HK-2 (cell line): ENCODE data around the gene CDH22.

Experiments
- DNase-seq: peaks from one replicate; pipeline ENCODE4 v3.0.0-alpha.2; 2018; ENCODE audit not compliant: unreplicated experiment

Gene CDH22

GRCh38 chr20:46195264-46196036 lies 112.8 kb downstream of the CDH22 start:
- no peak for DNase-seq

DNA sequence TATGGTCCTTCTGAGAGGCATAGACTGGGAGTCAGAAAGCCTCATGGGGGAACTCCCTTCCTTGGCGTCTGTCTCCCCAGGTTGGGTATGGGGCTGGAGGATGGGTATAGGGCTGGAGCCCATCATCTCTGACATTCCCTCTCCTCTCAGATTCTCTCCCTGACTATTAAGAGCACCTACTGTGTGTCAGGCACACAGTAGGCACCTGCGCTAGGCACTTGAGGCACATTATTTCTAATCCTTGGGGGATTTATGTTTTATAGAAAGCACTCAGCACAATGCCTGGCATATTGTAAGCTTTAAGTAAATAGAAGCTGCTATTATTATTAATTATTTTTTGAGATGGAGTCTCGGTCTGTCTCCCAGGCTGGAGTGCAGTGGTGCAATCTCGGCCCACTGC lies 113.9 kb downstream of the CDH22 start:
- DNase-seq, result no peak

DNA sequence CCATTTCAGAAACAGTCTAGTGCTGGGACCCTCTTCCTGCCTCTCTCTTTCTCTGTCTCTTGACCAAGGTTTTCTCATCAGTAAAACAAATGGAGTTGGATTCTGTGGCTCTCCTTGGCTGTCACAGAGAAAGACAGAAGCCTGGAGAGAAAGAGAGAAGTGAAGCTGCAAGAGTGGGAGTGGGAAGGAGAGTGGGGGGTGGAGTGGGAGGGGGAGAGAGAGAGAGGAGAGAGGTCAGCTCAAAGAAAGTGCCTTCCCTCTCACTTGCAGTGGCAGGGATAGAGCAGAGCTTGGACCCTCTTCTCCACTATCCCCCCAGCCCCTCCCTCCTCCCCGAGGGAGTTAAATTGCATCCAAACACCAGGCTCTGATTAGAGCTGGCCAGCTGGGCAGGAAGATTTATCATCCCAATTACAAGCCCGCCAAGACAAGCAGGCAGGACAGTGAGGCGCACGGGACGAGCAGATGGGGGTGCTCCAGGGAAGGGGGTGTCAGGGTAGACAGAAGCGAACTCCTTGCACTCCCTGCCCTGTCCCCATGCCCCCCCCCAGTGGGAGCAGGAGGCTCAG lies 115.8 kb downstream of the CDH22 start:
- no peak for DNase-seq

GRCh38 chr20:46191611-46192010 lies 116.7 kb downstream of the CDH22 start:
- no peak for DNase-seq

GRCh38 chr20:46191168-46191540 lies 117.1 kb downstream of the CDH22 start:
- no peak for DNase-seq

DNA sequence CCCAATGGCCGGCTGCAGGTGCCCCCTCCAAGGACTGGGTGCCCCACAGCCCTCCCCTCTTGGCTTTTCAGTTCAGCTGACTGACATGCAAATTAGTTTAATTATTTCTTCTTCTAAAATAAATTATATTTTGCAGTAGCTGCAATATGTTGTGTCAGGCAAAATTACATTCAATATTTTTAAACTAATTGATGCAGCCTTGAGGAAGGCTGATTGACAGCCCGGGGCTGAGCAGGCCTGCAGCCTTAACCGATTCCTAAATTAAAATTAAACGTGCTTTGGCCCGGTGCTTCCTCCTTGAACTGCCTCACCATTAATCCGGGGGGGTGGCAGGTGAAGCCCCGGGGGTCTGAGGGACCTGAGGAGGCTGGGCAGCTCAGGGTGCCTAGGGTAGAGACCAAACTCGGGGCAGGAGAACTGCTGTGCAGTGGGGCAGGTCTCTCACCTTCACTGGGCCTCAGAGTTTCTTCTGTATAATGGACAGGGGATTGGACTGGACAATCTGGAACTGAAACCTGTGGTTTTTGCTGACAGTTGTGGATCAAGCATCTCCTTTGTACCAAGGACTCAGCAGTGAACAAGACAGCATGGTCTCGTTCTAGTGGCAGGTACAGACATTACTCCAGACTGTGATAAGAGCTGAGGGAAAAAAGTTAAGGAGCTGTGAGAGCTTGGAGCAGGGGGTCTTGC lies 117.7 kb downstream of the CDH22 start:
- DNase-seq, result no peak

GRCh38 chr20:46188866-46189541 lies 119.3 kb downstream of the CDH22 start:
- no peak for DNase-seq

- DNase-seq, result no peak
These were observed 122.1 kb downstream of the CDH22 start for GRCh38 chr20:46186210-46186609.

GRCh38 chr20:46185353-46185752 lies 122.9 kb downstream of the CDH22 start:
- DNase-seq, result no peak

DNA sequence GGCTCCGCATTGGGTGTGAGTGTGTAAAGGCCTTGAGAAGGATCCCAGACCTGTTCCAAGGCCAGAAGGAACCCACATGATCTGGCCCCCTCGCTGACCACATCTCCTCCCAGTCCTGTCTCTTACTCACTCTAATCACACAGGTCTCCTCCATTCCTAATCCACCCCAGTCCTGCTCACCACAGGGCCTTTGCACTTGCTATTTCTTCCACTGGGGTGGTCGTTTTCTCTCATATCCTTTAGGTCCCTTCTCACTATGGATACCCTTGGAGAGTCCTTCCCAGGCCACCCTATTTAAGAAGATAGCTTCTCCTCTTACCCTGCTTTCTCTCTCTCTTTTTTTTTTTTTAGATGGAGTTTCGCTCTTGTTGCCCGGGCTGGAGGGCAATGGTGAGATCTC lies 124.5 kb downstream of the CDH22 start:
- DNase-seq, result no peak

DNA sequence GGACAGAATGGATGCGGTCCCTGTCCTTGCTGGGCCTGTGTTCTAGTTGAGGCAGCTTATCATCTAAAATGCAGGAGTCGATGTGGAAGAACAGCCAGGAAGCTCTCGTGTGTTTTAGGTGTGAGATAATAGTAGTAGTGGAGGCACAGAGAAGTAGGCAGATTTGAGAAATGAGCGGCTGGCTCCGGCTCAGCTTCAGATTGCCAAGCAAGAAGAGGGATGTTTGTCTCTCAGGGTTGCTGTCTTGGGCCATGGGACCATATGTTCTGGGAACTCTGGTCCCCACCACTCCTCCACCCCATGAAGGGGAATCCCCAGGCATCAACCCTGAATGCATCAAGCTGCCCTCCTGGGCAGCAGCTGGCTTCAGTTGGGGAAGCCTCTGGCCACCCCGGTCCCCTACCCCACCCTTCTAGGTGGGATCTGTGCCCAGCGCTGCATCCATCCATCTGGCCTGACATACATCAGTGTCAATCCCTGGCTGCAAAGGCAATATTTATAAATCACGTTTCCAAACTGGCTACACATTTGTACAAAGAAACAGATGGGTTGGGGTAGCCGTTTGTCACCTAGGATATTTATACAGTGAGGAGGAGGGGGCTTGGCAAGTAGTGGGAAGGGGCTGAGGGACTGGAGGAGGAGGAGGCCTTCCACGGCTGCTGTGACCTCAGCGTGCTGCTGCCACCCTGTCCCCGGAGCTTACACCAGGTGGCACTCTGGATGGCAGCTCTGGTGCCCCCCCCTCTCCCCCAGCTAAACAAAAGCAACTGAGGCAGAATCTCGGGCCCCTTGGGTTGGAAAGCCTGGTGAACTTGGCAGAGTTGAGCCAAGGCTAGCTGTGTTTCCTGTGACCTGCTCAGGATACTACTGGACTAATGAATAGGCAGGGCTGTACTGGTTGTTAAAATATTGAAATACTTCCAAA lies 125.8 kb downstream of the CDH22 start:
- DNase-seq, result no peak

GRCh38 chr20:46179862-46180261 lies 128.4 kb downstream of the CDH22 start:
- DNase-seq, result no peak

DNA sequence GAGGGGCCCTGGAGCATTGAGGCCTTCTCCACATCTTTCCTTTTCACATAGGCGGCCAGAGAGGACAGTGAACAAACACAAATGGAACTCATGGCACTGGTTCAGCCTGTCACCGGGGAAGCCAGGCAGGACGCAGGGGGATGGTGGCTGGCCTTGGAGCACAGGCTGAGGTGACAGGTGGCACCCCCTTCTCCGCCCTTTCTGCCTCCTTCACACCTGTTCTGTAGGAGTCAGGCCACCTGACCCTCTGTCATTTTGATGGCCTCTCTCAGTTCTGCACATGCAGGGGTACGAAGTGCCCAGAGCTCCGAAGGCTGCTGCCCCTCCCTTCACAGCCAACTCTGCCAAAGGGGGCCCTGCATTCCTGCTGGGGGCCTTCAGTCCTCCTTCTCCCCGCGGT lies 129.4 kb downstream of the CDH22 start:
- DNase-seq, result no peak

DNA sequence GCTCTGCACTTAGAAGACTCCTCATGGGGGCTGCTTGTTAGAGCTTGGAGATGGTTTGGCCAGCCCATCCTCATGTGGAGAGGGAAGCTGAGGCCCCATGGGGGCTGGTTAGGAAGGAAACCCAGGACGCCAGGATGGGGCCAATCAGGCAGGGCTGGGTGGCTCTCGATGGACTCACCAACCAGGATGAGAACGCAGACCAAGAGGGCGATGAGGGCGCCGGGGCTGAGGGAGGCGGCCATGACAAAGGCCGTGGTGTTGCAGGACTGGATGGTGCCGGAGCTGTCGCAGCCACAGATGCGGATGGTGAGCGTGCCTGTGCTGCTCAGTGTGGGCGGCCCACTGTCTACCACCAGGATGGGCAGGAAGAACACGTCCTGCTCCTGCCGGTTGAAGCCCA lies 130.5 kb downstream of the CDH22 start:
- no peak for DNase-seq

- DNase-seq, result no peak
These were observed 131.4 kb downstream of the CDH22 start for GRCh38 chr20:46176739-46177378.

DNA sequence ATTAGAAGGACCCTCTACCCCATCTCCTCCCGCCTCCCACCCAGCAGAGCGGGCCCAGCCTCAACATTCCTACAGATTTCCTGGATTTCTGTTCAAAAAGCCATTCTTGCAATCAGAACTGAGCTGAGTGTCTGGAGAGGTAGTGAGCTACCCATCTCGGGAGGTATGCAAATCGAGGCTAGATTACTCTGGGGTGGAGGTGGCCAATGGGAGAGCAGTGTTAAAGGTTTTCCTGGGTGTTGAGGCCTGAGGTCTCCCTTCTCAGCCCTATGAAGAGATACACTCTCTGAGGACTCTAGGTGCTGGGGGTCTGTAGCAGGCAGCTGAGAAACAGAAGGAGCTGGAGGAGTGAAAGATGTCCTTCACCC lies 133.2 kb downstream of the CDH22 start:
- no peak for DNase-seq

DNA sequence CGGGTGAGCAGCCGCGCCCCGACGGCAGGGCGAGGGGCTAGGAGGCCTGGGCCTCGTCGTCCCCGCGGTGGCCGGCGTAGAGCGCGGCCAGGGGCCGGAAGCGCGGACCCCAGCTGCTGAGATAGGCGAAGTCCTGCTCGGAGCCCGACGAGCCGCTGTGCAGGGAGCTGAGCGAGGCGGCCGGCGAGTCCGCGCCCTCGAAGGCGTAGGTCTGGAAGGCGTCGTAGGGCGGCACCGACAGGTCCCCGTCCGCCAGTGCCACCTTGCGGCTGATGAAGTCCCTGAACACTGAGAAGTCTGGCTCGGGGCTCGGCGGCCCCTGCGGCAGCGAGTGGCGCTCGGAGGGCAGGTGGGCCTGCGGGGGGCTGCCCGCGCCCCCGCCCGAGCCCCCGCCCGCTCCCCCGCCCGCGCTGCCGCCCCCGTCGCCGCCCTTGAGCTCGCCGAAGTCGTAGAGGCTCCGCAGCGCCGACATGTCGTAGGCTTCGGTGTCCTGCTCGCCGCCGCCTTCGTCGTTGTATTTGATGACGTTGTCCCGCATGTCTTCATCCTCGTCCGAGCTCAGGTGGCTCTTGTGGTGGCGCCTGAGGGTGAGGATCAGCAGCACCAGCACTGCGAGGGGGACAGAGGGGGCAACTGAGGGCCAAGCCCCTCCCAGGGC lies 133.7 kb downstream of the CDH22 start:
- DNase-seq, result peak; percentile 62

- no peak for DNase-seq
These were observed 134.4 kb downstream of the CDH22 start for GRCh38 chr20:46173652-46174468.

GRCh38 chr20:46172961-46173536 lies 135.2 kb downstream of the CDH22 start:
- DNase-seq, result no peak
